Urinary bladder (tissue), 4 donors: ENCODE measurements around the gene ADAM12. TPM values are rescaled to one million over a fixed set of nuclear protein-coding genes. Genes with fewer than 3 reads are reported as not detected.
"Not testable (repeated sequence)": the region's sequence is repeated elsewhere in the genome, so short reads cannot be mapped to it uniquely, and the experiment has no call there.

ENCODE experiments used
- DNase-seq: peaks from one replicate; pipeline ENCODE4 v3.0.0-alpha.2; 2015; ENCODE audit errors: extremely low spot score
- H3K27ac ChIP-seq: one replicate; pipeline ENCODE4 v1.5.1; 2013; ENCODE audit warnings: low read depth, mild to moderate bottlenecking, moderate library complexity
- H3K36me3 ChIP-seq: one replicate; pipeline ENCODE4 v1.6.1; 2013; ENCODE audit warnings: mild to moderate bottlenecking, moderate library complexity; ENCODE audit not compliant: insufficient read depth
- H3K4me1 ChIP-seq: one replicate; pipeline ENCODE4 v1.6.1; 2013; ENCODE audit warnings: mild to moderate bottlenecking, moderate library complexity; ENCODE audit not compliant: insufficient read depth
- H3K4me3 ChIP-seq: one replicate; pipeline ENCODE4 v1.5.1; 2013; ENCODE audit warnings: low read depth, low read length
- WGBS: extraction: QIAGEN DNeasy Blood & Tissue Kit; methylation state at CpG from one replicate; pipeline ENCODE4 v1.1.7; 2013; 5-methylcytosine and 5-hydroxymethylcytosine counted together
- polyA plus RNA-seq: library from polyadenylated mRNA; stranded (reverse); fragments of 200-250 nt; gene quantifications from one replicate; pipeline ENCODE4 v1.2.3, GENCODE V29; 2013
- total RNA-seq: library from RNA; depleted of rRNA; stranded (reverse); fragments of >200 nt; gene quantifications from one replicate; pipeline ENCODE4 v1.2.3, GENCODE V29; 2014
- donor health status: healthy with polysubstance abuse.
- donor health status: healthy.

Gene ADAM12
- total and polyA plus RNA-seq, 2 donors, result 2.1 to 95.0 TPM

GRCh38 chr10:126250045-126250444 is 138.2 kb downstream of the ADAM12 start:
- Histone ChIP-seq H3K4me3 (no peak overlapping the region), H3K4me1 (no peaks in the 10 kb centered on the region), H3K27ac (no peak overlapping the region), H3K36me3 (no peaks in the 10 kb centered on the region)
- no peak for DNase-seq
- WGBS, result 37% methylated on average over 5 of the region's 5 CpGs

GRCh38 chr10:126247446-126247975 is 140.8 kb downstream of the ADAM12 start:
- WGBS, result 44% methylated on average over 11 of the region's 11 CpGs
- Histone ChIP-seq H3K27ac (no peak overlapping the region), H3K4me1 (no peaks in the 10 kb centered on the region), H3K36me3 (no peaks in the 10 kb centered on the region), H3K4me3 (no peak overlapping the region)
- DNase-seq, result no peak

- H3K4me1 ChIP-seq, H3K4me3 ChIP-seq, H3K36me3 ChIP-seq, DNase-seq, H3K27ac ChIP-seq: not testable (repeated sequence)
- WGBS, result 91% methylated on average over 1 of the region's 1 CpG
Observed at GRCh38 chr10:126246396-126246795, 141.9 kb downstream of the ADAM12 start.

GRCh38 chr10:126245501-126245900 is 142.8 kb downstream of the ADAM12 start:
- Histone ChIP-seq H3K36me3 (no peaks in the 10 kb centered on the region), H3K4me1 (no peaks in the 10 kb centered on the region), H3K4me3 (no peak overlapping the region), H3K27ac (no peak overlapping the region)
- DNase-seq, result no peak
- 96% methylated on average over 4 of the region's 4 CpGs for WGBS

GRCh38 chr10:126243971-126244370 is 144.3 kb downstream of the ADAM12 start:
- no peak overlapping the region for H3K27ac ChIP-seq
- no peak for DNase-seq

GRCh38 chr10:126243306-126243705 is 145.0 kb downstream of the ADAM12 start:
- Histone ChIP-seq H3K4me1 (no peaks in the 10 kb centered on the region), H3K27ac (no peak overlapping the region), H3K4me3 (no peak overlapping the region), H3K36me3 (no peaks in the 10 kb centered on the region)
- DNase-seq, result no peak

More at GRCh38 chr10:126243971-126244370, 144.3 kb downstream of the ADAM12 start:
- Histone ChIP-seq H3K4me1 (no peaks in the 10 kb centered on the region), H3K36me3 (no peaks in the 10 kb centered on the region), H3K4me3 (no peak overlapping the region)
- 85% methylated on average over 5 of the region's 5 CpGs for WGBS

GRCh38 chr10:126242397-126243260 is 145.6 kb downstream of the ADAM12 start:
- no peak overlapping the region for H3K4me3 ChIP-seq
- H3K27ac ChIP-seq, result no peak overlapping the region
- DNase-seq, result peak; percentile 69
- H3K36me3 ChIP-seq, result no peaks in the 10 kb centered on the region
- 49% methylated on average over 13 of the region's 13 CpGs for WGBS
- no peaks in the 10 kb centered on the region for H3K4me1 ChIP-seq

- no peak overlapping the region for H3K4me3 ChIP-seq
- no peaks in the 10 kb centered on the region for H3K4me1 ChIP-seq
- H3K36me3 ChIP-seq, result no peaks in the 10 kb centered on the region
- DNase-seq, result no peak
- H3K27ac ChIP-seq, result no peak overlapping the region
- WGBS, result 83% methylated on average over 8 of the region's 8 CpGs
Observed at GRCh38 chr10:126240483-126240882, 147.8 kb downstream of the ADAM12 start.

- no peak for DNase-seq
- Histone ChIP-seq H3K4me1 (no peaks in the 10 kb centered on the region), H3K4me3 (no peak overlapping the region), H3K36me3 (no peaks in the 10 kb centered on the region), H3K27ac (no peak overlapping the region)
- WGBS, result 94% methylated on average over 8 of the region's 8 CpGs
Observed at GRCh38 chr10:126239844-126240243, 148.4 kb downstream of the ADAM12 start.

- no peak for DNase-seq
- WGBS, result 89% methylated on average over 12 of the region's 12 CpGs
- no peaks in the 10 kb centered on the region for H3K4me1 ChIP-seq
- no peak overlapping the region for H3K4me3 ChIP-seq
- no peaks in the 10 kb centered on the region for H3K36me3 ChIP-seq
- no peak overlapping the region for H3K27ac ChIP-seq
Observed at GRCh38 chr10:126235979-126236851, 152.1 kb downstream of the ADAM12 start.

- no peaks in the 10 kb centered on the region for H3K36me3 ChIP-seq
- no peak overlapping the region for H3K27ac ChIP-seq
- no peak for DNase-seq
- no peaks in the 10 kb centered on the region for H3K4me1 ChIP-seq
- WGBS, result 91% methylated on average over 25 of the region's 25 CpGs
- no peak overlapping the region for H3K4me3 ChIP-seq
Observed at GRCh38 chr10:126235091-126235978, 152.9 kb downstream of the ADAM12 start.

- 93% methylated on average over 5 of the region's 5 CpGs for WGBS
- DNase-seq, result no peak
- no peaks in the 10 kb centered on the region for H3K36me3 ChIP-seq
- H3K4me1 ChIP-seq, result no peaks in the 10 kb centered on the region
- no peak overlapping the region for H3K27ac ChIP-seq
- H3K4me3 ChIP-seq, result no peak overlapping the region
Observed at GRCh38 chr10:126234630-126235029, 153.6 kb downstream of the ADAM12 start.
